HepG2 (cell line): ENCODE measurements around the gene FAM222B. TPM values are rescaled to one million over a fixed set of nuclear protein-coding genes. Genes with fewer than 3 reads are reported as not detected.

Source experiments
- ARNTL ChIP-seq: sonication (generic); formaldehyde crosslinking; IDR thresholded peaks from 2 replicates; pipeline ENCODE4 v1.4.0; 2020; ENCODE audit warnings: mild to moderate bottlenecking, missing genetic modification reagents
- CREM ChIP-seq, 2 experiments: sonication (generic) in 1 of 2; formaldehyde crosslinking in 1 of 2; IDR thresholded peaks; 2 replicates each; pipeline versions ENCODE4 v1.4.0 to v1.6.1; 2016 to 2020; ENCODE audit warnings: antibody characterized with exemption in 1 of 2, mild to moderate bottlenecking in 1 of 2, missing genetic modification reagents in 1 of 2
- E2F5 ChIP-seq: sonication (generic); formaldehyde crosslinking; conservative IDR thresholded peaks from 2 replicates; pipeline ENCODE4 v1.4.0; 2020; ENCODE audit warnings: missing genetic modification reagents
- HNF4G ChIP-seq, 2 experiments: sonication (generic) in 1 of 2; formaldehyde crosslinking in 1 of 2; IDR thresholded peaks; 2 replicates each; pipeline versions ENCODE4 v1.4.0 to v1.6.1; 2011 to 2020; ENCODE audit warnings: borderline replicate concordance in 2 of 2, low read depth in 2 of 2, mild to moderate bottlenecking in 2 of 2, low read length in 1 of 2, missing genetic modification reagents in 1 of 2, moderate library complexity in 1 of 2
- HOXA5 ChIP-seq: sonication (generic); formaldehyde crosslinking; IDR thresholded peaks from 2 replicates; pipeline ENCODE4 v1.4.0; 2020; ENCODE audit warnings: missing genetic modification reagents
- KDM5A ChIP-seq: fragments of 200-600 bp; sonication (generic); IDR thresholded peaks from 2 replicates; pipeline ENCODE4 v1.7.0; 2018; ENCODE audit warnings: antibody characterized with exemption, mild to moderate bottlenecking, low read length, borderline replicate concordance
- KMT2A ChIP-seq: sonication (generic); formaldehyde crosslinking; IDR thresholded peaks from 2 replicates; pipeline ENCODE4 v1.4.0; 2020; ENCODE audit warnings: missing genetic modification reagents
- MXD3 ChIP-seq: IDR thresholded peaks from 2 replicates; pipeline ENCODE4 v1.6.1; 2016; ENCODE audit warnings: mild to moderate bottlenecking, missing biosample characterization, missing genetic modification reagents
- NR2F2 ChIP-seq: IDR thresholded peaks from 2 replicates; pipeline ENCODE4 v1.6.1; 2012; ENCODE audit warnings: low read depth, inconsistent platforms, borderline replicate concordance
- PRPF4 ChIP-seq: fragments of 200-400 bp; formaldehyde crosslinking; IDR thresholded peaks from 2 replicates; pipeline ENCODE4 v1.6.1; 2016; ENCODE audit warnings: low read length, low read depth; ENCODE audit not compliant: poor library complexity, severe bottlenecking
- SRSF4 ChIP-seq: fragments of 200-400 bp; formaldehyde crosslinking; IDR thresholded peaks from one replicate; pipeline ENCODE4 v1.6.1; 2018; ENCODE audit warnings: mild to moderate bottlenecking, low read depth, low read length, moderate library complexity; ENCODE audit not compliant: poor library complexity, severe bottlenecking
- TFE3 ChIP-seq: IDR thresholded peaks from 2 replicates; pipeline ENCODE4 v1.6.1; 2016
- TGIF2 ChIP-seq: IDR thresholded peaks from 2 replicates; pipeline ENCODE4 v1.6.1; 2016; ENCODE audit warnings: control low read depth, missing compliant biosample characterization
- ZC3H13 ChIP-seq: sonication (generic); formaldehyde crosslinking; IDR thresholded peaks from 2 replicates; pipeline ENCODE4 v1.8.1; 2023; ENCODE audit warnings: mild to moderate bottlenecking, missing genetic modification reagents, moderate library complexity
- ZFY ChIP-seq: sonication (generic); formaldehyde crosslinking; IDR thresholded peaks from 2 replicates; pipeline ENCODE4 v1.4.0; 2020; ENCODE audit warnings: missing genetic modification reagents
- ZMAT3 ChIP-seq: sonication (generic); formaldehyde crosslinking; conservative IDR thresholded peaks from 2 replicates; pipeline ENCODE4 v1.7.0; 2021; ENCODE audit warnings: missing genetic modification reagents
- ZNF251 ChIP-seq: sonication (generic); formaldehyde crosslinking; IDR thresholded peaks from 2 replicates; pipeline ENCODE4 v1.9.0; 2021; ENCODE audit warnings: mild to moderate bottlenecking, missing genetic modification reagents
- ZNF329 ChIP-seq: sonication (generic); formaldehyde crosslinking; IDR thresholded peaks from 2 replicates; pipeline ENCODE4 v1.9.0; 2021; ENCODE audit warnings: low read depth, mild to moderate bottlenecking, missing genetic modification reagents
- ZNF431 ChIP-seq: sonication (generic); formaldehyde crosslinking; IDR thresholded peaks from 2 replicates; pipeline ENCODE4 v1.9.0; 2022; ENCODE audit warnings: missing genetic modification reagents, low read depth, mild to moderate bottlenecking, borderline replicate concordance
- ZNF574 ChIP-seq: sonication (generic); formaldehyde crosslinking; IDR thresholded peaks from 2 replicates; pipeline ENCODE4 v1.4.0; 2020; ENCODE audit warnings: missing genetic modification reagents
- ZNF784 ChIP-seq: sonication (generic); formaldehyde crosslinking; IDR thresholded peaks from 2 replicates; pipeline ENCODE4 v1.5.1; 2020; ENCODE audit warnings: missing genetic modification reagents, mild to moderate bottlenecking, borderline replicate concordance
- polyA plus RNA-seq, 8 experiments: library from polyadenylated mRNA; depleted of rRNA in 3 of 8; stranded (reverse) in 7 of 8; unstranded in 1 of 8; fragments of >200 nt; fragmentation: Illumina TruSeq in 4 of 8; extraction: Trizol in 4 of 8; gene quantifications; 2 replicates each; pipeline versions ENCODE4 v1.2.1 to v1.2.3, GENCODE V29; 2011 to 2016; ENCODE audit warnings: low read depth in 4 of 8, missing spikeins in 1 of 8, mixed read lengths in 1 of 8; ENCODE audit not compliant: insufficient read depth in 1 of 8
- total RNA-seq, 5 experiments: library from RNA; depleted of rRNA; stranded (reverse); fragments of >200 nt; fragmentation: Illumina TruSeq; extraction: Trizol; gene quantifications; 2 replicates each; pipeline ENCODE4 v1.2.3, GENCODE V29; 2016; ENCODE audit warnings: low read depth in 1 of 5

The FAM222B gene
- total and polyA plus RNA-seq, 2 of the 13 experiments (the other 11 are each of a cell fraction or from before 2014, with no cell fraction given), result 3.5 to 7.3 TPM

- TF ChIP-seq TGIF2 (CRISPR knock-in tag) (no peak), ZNF431 (CRISPR knock-in tag) (no peak), ZNF574 (CRISPR knock-in tag) (peak; percentile 12; the same call in 1 of the 2 replicates), ARNTL (CRISPR knock-in tag) (peak; percentile 46; the same call in 1 of the 2 replicates), KMT2A (CRISPR knock-in tag) (0 out of 2 replicates have a peak, but pooled peaks have one; percentile 14), ZNF251 (CRISPR knock-in tag) (no peak), TFE3 (peak; percentile 42), ZFY (CRISPR knock-in tag) (0 out of 2 replicates have a peak, but pooled peaks have one; percentile 5), E2F5 (CRISPR knock-in tag) (no peak), ZMAT3 (no peak), MXD3 (CRISPR knock-in tag) (0 out of 2 replicates have a peak, but pooled peaks have one; percentile 32), PRPF4 (no peak), SRSF4 (no peak), ZC3H13 (CRISPR knock-in tag) (no peak), CREM (IDR thresholded peaks at IDR 0.05) (peak; percentile 88), CREM (CRISPR knock-in tag; IDR thresholded peaks at IDR 0.05) (peak; percentile 76; the same call in 1 of the 2 replicates), ZNF329 (CRISPR knock-in tag) (peak; percentile 58; the same call in 1 of the 2 replicates), ZNF784 (CRISPR knock-in tag) (no peak), KDM5A (peak; percentile 44; the same call in 1 of the 2 replicates), HNF4G (IDR thresholded peaks at IDR 0.05; ENCODE audit: borderline replicate concordance, low read depth, low read length) (peak; percentile 87), HNF4G (CRISPR knock-in tag; IDR thresholded peaks at IDR 0.05; ENCODE audit: borderline replicate concordance, low read depth) (no peak; the same call in 1 of the 2 replicates), HOXA5 (CRISPR knock-in tag) (no peak), NR2F2 (peak; percentile 74)
Measured at GRCh38 chr17:28744104-28744971, 98.3 kb downstream of the FAM222B start (continued).
